GM19395 (cell line): ENCODE results near the gene STX8.
"Not testable (repeated sequence)": the region's sequence is repeated elsewhere in the genome, so short reads cannot be mapped to it uniquely, and the experiment has no call there.

Experiments used
- ATAC-seq: cut with Tn5 transposase; IDR thresholded peaks from one replicate; pipeline ENCODE4 v1.9.1; 2021; ENCODE audit warnings: mild to moderate bottlenecking, moderate library complexity; ENCODE audit not compliant: unreplicated experiment

The STX8 gene

DNA sequence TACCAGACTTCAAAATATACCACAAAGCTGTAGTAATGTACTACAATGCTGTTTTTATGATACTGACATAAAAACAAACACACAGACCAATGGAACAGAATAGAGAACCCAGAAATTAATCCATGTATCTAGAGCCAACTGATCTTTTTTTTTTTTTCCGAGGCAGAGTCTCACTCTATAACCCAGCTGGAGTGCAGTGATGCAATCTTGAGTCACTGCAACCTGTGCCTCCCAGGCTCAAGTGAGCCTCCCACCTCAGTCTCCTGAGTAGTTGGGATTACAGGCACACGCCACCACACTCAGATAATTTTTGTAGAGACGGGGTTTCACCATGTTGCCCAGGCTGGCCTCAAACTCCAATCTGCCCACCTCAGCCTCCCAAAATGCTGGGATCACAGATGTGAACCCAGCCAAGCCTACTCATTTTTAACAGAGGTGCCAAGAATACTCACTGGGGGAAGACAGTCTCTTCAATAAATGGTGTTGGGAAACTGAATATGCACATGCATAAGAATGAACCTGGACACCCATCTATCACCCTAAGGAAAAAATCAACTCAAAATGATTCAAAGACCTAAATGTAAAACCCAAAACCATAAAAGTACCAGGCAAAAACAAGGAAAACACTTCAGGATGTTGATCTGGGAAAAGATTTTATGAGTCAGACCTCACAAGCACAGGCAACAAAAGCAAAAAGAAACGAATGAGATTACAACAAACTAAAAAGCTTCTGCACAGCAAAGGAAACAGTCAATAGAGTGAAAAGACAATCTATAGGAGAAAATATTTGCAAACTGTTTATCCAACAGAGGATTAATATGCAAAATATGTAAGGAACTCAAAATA lies 63.1 kb downstream of the STX8 start:
- no peak for ATAC-seq

DNA sequence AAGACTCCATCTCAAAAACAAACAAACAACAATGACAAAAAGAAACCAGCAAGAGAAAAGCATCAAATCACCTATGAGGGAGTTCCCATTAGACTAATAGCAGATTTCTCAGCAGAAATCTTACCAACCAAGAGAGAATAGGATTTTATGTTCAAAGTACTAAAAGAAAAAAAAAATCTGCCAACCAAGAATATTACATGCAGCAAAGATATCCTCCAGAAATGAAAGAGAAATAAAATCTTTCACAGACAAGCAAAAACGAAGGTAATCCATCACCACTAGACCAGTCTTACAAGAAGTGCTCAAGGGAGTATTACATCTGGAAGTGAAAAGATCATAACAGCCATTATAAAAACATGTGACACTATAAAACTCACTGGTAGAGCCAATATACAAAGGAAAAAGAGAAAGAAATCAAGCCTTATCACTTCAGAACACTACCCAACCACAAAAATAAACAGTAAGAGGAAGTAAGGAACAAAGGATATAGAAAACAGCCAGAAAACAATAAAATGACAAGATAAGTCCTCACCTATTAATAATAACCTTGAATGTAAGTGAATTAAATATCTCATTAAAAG lies 66.3 kb downstream of the STX8 start:
- no peak for ATAC-seq

DNA sequence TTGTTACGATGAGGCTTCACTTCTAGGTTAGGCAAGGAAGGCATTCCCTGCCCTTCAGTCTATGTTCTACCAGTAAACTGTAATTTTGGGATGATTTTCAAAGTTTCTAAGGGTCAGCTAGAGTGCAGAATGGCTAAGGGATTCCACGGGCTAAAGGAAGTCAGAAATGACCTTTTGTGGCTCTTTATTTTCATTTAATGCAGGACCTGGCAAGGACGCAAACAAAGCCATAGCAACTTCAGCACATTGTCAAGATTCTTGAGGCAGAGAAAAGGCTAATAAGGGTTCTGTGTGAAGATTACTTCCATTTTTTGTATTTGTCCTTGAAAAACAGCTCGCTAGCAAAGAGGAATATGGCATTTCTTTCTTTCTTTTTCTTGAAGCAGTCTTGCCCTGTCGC lies 76.6 kb downstream of the STX8 start:
- no peak for ATAC-seq

DNA sequence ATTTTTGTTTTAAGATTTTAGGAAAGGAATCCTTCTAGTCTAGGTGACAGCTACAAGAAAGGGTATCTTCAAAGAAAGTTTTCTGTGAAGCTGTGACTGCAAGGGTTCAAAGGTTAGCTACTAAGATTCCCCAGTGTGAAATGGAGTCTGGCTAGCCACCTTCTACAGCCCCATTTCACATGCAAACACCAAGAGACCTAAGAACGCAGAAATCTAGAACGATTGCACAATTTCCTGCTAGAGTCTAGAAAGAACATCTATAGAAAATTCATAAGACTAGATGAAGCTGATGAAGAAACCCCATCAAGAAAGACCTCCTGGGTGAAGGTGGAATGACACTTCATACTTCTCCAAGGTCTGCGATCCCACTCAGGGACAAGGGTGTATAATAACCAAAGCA lies 77.1 kb downstream of the STX8 start:
- no peak for ATAC-seq

DNA sequence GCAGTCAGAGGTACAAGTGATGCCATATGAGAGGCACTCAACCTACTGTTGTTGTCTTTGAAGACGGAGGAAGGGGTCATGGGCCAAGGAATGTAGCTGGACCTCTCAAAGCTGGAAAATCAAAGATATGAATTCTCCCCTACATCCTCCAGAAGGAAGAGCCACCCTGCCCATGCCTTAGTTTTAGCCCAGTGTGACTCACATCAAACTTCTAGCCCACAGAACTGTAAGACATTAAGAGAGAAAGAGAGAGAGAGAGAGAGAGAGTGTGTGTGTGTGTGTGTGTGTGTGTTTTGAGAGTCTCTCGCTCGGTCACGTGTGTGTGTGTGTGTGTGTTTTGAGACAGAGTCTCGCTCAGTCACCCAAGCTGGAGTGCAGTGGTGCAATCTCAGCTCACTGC lies 87.1 kb downstream of the STX8 start:
- ATAC-seq = no peak

DNA sequence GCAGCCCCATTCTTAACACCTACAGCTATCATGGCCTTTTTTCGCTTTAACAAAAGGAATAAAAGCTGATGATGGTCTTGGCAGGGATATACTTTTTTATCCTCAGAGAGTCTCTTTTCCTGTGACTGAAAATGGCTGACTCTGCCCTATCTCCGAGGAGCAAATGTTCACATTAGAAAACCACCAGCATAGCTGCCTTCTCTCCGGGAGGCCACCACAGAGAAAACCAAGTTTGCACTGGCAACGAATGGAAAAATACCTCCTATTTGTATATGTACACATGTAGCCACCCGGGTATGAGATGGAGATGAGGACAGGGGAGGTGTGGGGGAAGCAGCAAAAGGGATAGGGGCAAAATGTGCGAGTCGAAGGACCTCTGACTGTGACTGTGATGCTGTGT lies 88.2 kb downstream of the STX8 start:
- no peak for ATAC-seq

DNA sequence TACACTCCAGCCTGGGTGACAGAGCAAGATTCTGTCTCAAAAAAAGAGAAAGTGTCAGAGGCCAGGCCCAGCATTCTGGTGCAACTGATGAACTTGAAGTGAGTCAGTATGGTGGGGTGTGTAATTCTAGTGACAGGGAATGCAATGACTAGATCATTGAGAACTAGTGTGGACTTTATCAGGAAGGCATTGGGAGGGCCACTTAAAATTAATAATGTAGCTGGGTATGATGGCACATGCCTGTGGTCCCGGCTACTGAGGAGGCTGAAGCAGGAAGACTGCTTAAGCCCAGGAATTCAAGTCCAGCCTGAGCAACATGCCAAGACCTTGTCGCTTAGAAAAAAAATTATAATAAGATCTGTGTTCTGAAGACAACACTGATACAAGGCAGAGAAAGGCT lies 90.8 kb downstream of the STX8 start:
- no peak for ATAC-seq

DNA sequence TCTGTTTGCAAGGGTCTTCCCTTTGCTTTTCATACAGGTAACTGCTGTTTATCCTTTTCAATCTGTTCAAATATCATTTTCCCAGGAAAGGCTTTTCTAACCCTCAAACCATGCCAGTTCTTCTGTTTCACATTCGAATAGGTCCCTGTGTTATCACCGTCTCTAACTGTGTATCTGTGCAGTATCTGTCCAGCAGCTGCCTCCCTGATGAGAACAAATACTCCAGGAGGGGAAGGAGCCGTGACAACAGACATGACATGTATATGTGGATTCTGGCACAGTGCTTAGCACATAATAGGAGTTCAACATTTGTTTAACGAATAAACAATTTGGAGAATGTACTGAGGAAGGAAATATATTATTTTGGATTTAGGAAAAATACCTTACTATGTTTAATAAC lies 95.7 kb downstream of the STX8 start:
- ATAC-seq = no peak

DNA sequence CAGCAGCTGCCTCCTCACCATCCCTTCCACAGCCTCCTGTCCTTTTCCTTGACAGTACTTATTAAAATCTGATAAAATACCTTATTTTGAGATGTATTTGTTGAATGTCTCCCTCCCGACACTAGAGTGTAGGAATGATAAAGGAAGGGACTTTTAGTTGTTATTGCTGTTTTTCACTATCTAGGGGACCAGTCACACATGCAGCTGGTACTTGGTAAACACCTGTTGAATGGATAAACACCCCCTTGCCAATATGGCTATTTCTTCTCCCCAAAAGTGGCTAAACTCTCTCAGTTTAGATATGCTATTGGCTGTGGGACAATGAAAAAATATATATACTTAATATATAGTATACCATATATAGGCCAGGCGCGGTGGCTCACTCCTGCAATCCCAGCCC lies 96.7 kb downstream of the STX8 start:
- no peak for ATAC-seq

DNA sequence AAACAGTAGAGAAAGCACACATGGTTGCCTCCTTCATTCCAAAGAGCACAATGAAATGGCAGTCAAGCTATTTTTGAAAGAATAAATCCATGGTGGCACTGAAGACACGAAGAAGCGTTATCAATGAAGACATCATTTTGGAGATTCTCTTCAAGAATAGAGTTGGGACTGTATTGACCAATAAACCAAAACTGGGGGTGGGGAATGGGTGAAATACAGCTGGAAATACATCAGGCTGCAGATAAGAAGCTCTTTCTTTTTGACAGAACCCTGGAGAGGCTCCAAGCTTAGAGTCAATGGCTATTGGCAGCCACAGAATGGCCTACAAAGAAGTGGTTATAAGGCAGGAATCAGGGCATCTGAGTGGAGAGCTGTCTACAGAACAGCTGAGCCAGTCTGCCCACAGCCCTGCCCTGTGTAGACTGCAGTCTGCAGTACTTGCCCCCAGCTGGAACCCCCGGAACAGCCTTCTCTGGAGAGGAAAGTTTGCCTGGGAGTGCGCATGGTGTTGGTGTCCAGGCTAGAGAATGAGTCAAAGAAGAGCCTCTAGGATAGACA lies 100.4 kb downstream of the STX8 start:
- no peak for ATAC-seq

DNA sequence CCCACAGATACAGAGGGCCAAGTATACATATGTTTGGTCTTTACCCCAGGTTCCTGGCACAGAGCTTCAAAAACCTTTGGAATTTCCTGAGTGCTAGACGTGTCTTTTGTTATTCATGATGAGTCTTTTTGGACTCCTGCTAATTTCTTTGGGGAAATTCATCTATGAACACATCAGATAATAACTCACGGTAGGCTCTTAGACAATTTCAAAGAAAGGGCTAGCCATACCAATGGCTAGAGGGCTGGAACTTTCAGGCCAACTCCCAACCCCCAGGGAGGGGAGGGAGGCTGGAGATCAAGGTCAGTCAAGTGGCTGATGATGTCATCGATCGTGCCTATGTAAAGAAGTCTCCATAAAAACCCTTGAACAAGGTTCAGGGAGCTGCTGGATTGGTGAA lies 101.9 kb downstream of the STX8 start:
- ATAC-seq = no peak

DNA sequence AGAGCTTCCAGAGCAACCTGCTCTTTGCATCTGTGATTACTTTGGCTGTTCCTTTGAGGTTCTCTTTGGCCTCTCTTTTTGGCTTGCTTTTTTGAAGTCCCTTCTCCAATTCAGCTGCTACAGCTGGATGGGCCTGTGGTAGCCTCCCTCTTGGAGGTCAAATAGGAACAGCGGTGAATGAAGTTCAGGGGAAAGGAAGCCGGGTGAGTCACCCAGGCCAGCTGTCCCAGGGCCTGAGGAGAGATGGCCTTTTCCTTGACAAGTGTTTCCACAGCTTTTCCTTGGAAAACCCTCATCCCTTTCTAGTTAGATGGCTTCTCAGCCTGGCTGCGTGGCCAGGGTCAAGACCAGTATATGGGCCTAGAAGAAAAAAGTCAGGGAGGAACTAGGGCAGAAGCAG lies 103.1 kb downstream of the STX8 start:
- no peak for ATAC-seq

DNA sequence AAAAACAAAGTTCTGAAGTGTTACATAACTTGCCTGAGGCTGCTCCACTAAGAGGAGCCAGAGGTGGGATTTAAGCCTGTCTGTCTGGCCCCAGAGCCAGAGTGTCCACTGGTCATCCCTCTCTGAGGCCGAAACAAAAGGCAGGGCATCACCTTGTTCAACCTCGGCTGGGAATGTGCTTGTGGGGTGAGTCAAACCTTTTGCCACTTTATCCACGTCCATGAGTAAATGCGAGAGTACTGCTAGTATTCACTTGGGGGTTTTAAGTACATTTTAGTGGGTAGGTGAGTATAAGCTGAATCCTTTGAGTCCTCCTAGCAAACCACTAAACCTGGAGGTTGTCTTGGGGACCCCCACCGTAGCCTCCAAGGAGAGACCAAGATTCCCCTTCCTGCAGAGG lies 103.5 kb downstream of the STX8 start:
- ATAC-seq = no peak

DNA sequence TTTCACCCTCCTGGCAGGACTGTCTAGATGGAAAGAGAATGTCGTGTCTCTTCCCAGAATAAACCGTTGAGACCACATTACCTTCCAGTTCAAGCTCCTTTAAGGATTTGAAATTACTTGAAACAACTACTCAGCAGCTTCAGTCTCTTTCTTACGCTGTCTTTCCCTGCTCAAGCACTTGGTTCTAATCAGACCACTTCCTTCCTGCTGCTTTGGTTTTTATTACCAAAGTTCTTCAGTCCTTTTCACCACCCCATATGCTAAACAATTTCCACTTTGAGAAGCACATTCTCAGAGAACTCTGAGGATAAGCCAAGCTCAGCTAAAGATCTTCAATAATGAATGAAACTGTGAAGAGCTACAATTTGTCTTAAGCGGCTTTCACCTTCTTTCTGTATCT lies 105.4 kb downstream of the STX8 start:
- ATAC-seq = no peak

DNA sequence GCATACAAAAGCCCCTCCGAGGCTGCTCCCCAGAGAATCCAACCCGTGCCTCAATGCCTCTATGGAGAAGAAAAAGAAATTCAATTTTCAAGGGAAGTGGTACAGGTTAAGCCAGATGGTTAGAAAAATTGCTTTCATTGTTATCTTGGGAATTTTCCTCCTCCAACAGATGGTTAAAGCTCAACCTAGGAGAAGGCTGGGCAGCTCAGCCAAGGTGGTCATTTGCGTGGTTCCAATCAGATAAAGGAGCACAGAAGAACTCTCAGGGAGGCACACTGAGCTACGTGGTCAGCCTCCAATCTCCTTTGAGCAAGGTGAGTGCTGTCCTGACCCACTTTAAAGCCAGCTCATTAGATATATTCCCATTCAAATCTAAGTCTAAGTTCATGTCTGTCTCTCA lies 106.7 kb downstream of the STX8 start:
- no peak for ATAC-seq

DNA sequence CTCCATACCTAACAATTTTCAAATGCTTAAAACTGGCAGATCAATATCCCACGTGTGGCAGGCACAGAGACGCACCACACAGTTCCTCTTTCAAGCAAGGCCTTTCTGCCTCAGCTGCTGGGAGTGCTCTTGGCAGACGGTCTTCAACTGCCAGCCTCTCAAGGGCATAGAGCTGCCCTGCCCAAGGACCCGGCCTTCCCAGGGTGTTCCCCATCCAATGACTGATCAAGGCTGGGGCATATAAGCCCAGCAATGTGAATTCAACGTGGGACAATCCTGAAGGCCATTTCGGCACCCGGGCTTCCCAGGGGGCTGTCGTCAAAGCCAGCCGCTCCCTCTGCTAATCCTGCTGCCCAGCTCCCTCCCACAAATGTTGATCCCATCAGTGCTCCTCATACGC lies 107.1 kb downstream of the STX8 start:
- no peak for ATAC-seq

DNA sequence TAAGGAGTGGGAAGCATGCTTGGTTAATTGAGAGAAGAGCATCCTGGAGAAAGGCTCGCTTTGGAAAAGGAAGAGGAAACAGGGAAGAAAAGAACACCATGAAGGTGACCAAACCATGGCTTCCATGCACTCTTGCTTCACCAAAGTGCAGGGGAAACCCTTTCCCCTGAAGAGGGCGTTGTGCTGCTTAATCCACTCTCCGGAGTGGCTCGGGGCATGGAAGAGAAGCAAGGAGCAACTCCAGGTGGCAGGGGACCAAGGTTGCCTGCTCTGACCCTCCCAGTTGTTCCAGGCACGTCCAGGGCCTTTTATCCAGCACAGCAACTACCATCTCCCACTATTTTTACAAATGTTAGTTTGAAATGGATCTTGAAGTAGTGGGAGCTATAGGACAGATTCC lies 108.1 kb downstream of the STX8 start:
- ATAC-seq = no peak

DNA sequence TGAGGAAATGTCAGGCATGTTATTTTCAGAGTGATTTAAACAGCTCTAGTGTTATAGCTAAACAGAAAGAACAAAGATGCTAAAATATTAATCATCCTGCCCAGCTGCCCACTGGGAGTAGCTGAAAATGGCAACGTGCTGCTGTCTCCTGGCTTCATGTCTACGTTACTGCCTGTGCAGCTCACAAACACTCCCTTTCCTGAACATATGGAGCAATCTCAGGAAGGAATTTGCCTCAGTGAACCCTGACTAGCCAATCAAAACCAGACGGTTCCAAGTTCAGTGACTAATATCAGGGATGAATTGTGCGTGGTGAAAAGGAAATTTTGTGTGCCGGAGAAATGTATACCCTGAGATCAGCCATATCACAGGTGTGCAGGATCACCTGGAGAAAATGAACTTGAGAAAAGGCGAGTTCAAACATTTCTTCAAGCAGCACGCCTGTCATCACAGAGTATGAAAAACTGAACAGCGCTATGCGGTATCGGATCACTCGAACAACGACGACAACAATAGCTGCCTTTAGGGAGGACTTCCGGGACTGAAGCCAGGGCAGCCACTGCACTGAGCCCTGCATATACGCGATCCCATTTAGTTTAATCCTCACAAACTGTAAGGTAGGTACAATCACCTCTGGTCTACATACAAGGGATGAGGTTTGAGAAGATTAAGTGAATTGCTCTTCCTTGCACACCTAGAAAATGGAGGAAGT lies 110.3 kb downstream of the STX8 start:
- no peak for ATAC-seq

DNA sequence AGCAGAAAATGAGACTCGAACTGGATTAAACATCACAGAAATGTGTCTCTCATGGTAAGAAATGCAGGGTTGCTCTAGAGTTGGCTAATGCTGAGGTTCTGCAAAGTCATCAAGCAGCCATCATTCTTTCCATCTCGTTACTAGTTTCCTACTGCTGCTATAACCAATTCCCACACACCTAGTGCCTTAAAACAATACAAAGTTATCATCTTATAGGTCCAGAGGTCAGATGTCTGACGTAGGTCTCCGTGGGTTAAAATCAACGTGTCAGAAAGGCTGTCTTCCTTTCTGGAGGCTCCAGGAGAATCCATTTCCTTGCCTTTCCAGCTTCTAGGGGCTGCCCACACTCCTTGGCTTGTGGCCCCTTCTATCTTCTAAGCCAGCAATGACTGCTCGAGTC lies 118.6 kb downstream of the STX8 start:
- ATAC-seq = no peak

DNA sequence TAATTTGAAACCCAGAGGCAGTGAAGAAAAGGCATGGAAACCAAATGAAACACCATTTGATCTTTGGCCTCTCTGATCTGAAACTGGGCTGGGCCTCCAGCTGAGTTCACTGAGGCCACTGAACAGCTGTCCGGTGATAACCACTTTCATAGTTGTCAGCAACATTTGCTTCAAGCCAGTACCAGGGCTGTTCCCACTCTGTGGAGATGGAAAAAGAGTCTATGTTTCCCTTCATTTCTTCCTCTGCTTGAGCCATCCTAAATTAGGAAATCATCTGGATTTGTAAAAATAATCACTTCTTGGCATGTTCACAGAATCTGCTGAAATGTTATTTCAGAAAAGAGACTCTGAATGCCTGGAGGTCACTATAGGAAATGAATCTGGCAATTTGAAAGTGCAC lies 119.3 kb downstream of the STX8 start:
- no peak for ATAC-seq

DNA sequence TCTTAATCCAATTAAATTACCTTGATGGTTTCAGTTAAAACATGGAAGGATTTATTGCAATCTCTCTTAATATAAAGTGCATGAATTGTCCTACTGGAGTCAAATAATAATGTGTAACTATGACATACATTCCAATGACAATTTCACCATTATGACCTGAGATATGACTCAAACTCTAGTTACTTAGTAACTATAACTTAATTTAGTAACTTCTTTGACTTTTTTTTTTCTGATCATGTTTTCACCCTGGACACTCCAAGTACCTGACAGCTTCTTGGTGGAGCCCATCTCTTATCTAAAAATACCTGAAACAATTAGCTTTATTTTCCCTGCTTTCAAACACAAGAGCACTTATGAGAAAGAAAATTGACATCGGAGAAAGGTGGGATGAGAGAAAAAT lies 123.7 kb downstream of the STX8 start:
- ATAC-seq = no peak

DNA sequence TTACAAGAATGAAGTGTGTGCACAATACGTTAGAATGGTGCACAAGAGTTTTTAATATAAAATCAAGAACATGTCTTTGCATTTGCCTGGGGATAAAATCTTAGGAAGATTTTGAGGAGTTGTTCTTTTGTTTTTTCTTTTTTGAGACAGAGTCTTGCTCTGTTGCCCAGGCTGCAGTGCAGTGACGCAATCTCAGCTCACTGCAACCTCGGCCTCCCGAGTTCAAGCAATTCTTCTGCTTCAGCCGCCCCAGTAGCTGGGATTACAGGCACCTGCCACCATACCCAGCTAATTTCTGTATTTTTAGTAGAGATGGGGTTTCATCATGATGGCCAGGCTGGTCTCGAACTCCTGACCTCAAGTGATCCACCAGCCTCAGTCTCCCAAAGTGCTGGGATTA lies 128.3 kb downstream of the STX8 start:
- ATAC-seq = not testable (repeated sequence)
